ENCODE data around the gene SLC1A2. TPM values are rescaled to one million over a fixed set of nuclear protein-coding genes. Genes with fewer than 3 reads are reported as not detected.

Gene SLC1A2
- total RNA-seq, 2 donors from 2014 or later, result 1.9 to 2.9 TPM

- DNase-seq (ENCODE audit: low spot score), result no peak
- intact Hi-C loops (cut with DNase I), result no loop called here
These were observed 176.7 kb downstream of the SLC1A2 start for GRCh38 chr11:35242412-35243242.

- intact Hi-C loops (cut with DNase I), result no loop called here
- no peak for DNase-seq (ENCODE audit: low spot score)
These were observed 177.8 kb downstream of the SLC1A2 start for GRCh38 chr11:35241531-35241930.

- DNase-seq (ENCODE audit: low spot score), result no peak
- intact Hi-C loops (cut with DNase I), result no loop called here
These were observed 178.3 kb downstream of the SLC1A2 start for GRCh38 chr11:35241083-35241482.

- intact Hi-C loops (cut with DNase I), result no loop called here
- DNase-seq (ENCODE audit: low spot score), result no peak
These were observed 179.8 kb downstream of the SLC1A2 start for GRCh38 chr11:35239471-35240075.

GRCh38 chr11:35238882-35239281 is 180.5 kb downstream of the SLC1A2 start:
- no peak for DNase-seq (ENCODE audit: low spot score)
- intact Hi-C loops (cut with DNase I), result no loop called here

GRCh38 chr11:35237860-35238715 is 181.3 kb downstream of the SLC1A2 start:
- intact Hi-C loops (cut with DNase I), result no loop called here
- no peak for DNase-seq (ENCODE audit: low spot score)

GRCh38 chr11:35237351-35237750 is 182.0 kb downstream of the SLC1A2 start:
- intact Hi-C loops (cut with DNase I), result no loop called here
- no peak for DNase-seq (ENCODE audit: low spot score)

- DNase-seq (ENCODE audit: low spot score), result no peak
- intact Hi-C loops (cut with DNase I), result no loop called here
These were observed 182.7 kb downstream of the SLC1A2 start for GRCh38 chr11:35236667-35237003.

- intact Hi-C loops (cut with DNase I), result no loop called here
- DNase-seq (ENCODE audit: low spot score), result no peak
These were observed 183.3 kb downstream of the SLC1A2 start for GRCh38 chr11:35235936-35236666.

GRCh38 chr11:35235498-35235897 is 183.9 kb downstream of the SLC1A2 start:
- intact Hi-C loops (cut with DNase I), result no loop called here
- DNase-seq (ENCODE audit: low spot score), result no peak

GRCh38 chr11:35235157-35235468 is 184.2 kb downstream of the SLC1A2 start:
- intact Hi-C loops (cut with DNase I), result no loop called here
- no peak for DNase-seq (ENCODE audit: low spot score)

GRCh38 chr11:35234460-35235156 is 184.8 kb downstream of the SLC1A2 start:
- intact Hi-C loops (cut with DNase I), result no loop called here
- no peak for DNase-seq (ENCODE audit: low spot score)

GRCh38 chr11:35233518-35233917 is 185.8 kb downstream of the SLC1A2 start:
- DNase-seq (ENCODE audit: low spot score), result no peak
- intact Hi-C loops (cut with DNase I), result no loop called here

- intact Hi-C loops (cut with DNase I), result no loop called here
- no peak for DNase-seq (ENCODE audit: low spot score)
These were observed 186.4 kb downstream of the SLC1A2 start for GRCh38 chr11:35232891-35233330.

GRCh38 chr11:35231076-35231860 is 188.1 kb downstream of the SLC1A2 start:
- intact Hi-C loops (cut with DNase I), result no loop called here
- DNase-seq (ENCODE audit: low spot score), result no peak

- intact Hi-C loops (cut with DNase I), result no loop called here
- DNase-seq (ENCODE audit: low spot score), result no peak
These were observed 189.0 kb downstream of the SLC1A2 start for GRCh38 chr11:35230388-35230787.

- DNase-seq (ENCODE audit: low spot score), result no peak
- intact Hi-C loops (cut with DNase I), result no loop called here
These were observed 191.0 kb downstream of the SLC1A2 start for GRCh38 chr11:35228328-35228725.

- intact Hi-C loops (cut with DNase I), result no loop called here
- DNase-seq (ENCODE audit: low spot score), result no peak
These were observed 191.6 kb downstream of the SLC1A2 start for GRCh38 chr11:35227576-35228327.
